C4-2B (cell line): Measurements from ENCODE around the gene ATXN1.

ENCODE experiments used
- H3K27ac ChIP-seq: fragments of 450-650 bp; 2 replicates; pipeline ENCODE4 v1.5.1; 2017
- CTCF ChIP-seq: fragments of 450-650 bp; conservative IDR thresholded peaks from 2 replicates; pipeline ENCODE4 v1.5.1; 2017; ENCODE audit warnings: mild to moderate bottlenecking
- ZFX ChIP-seq: fragments of 450-650 bp; IDR thresholded peaks from 2 replicates; pipeline ENCODE4 v1.6.1; 2017

ATXN1 gene

GRCh38 chr6:16362819-16363589 lies 398.3 kb downstream of the ATXN1 start:
- H3K27ac ChIP-seq, result no peak overlapping the region
- no peak for TF ChIP-seq ZFX
- TF ChIP-seq CTCF, result no peak

- no peak overlapping the region for H3K27ac ChIP-seq
- TF ChIP-seq CTCF (no peak), ZFX (no peak)
These were observed 399.0 kb downstream of the ATXN1 start for GRCh38 chr6:16362296-16362695.

- no peak overlapping the region for H3K27ac ChIP-seq
- TF ChIP-seq ZFX (no peak), CTCF (no peak)
These were observed 399.4 kb downstream of the ATXN1 start for GRCh38 chr6:16361861-16362260.

GRCh38 chr6:16361121-16361520 lies 400.1 kb downstream of the ATXN1 start:
- TF ChIP-seq ZFX, result no peak
- no peak for TF ChIP-seq CTCF
- H3K27ac ChIP-seq, result no peak overlapping the region

- H3K27ac ChIP-seq, result no peak overlapping the region
- TF ChIP-seq ZFX (no peak), CTCF (no peak)
These were observed 400.9 kb downstream of the ATXN1 start for GRCh38 chr6:16360365-16360764.

GRCh38 chr6:16359563-16359962 lies 401.7 kb downstream of the ATXN1 start:
- TF ChIP-seq ZFX (no peak), CTCF (no peak)
- H3K27ac ChIP-seq, result no peak overlapping the region

- no peak for TF ChIP-seq ZFX
- TF ChIP-seq CTCF, result no peak
These were observed 402.6 kb downstream of the ATXN1 start for GRCh38 chr6:16358531-16359138.

More at GRCh38 chr6:16358531-16359138, 402.6 kb downstream of the ATXN1 start:
- H3K27ac ChIP-seq, result no peak overlapping the region
